GM21515 (cell line): ENCODE results near the gene PCDH19.

Experiments used
- ATAC-seq: cut with Tn5 transposase; IDR thresholded peaks from one replicate; pipeline ENCODE4 v1.9.1; 2021; ENCODE audit not compliant: unreplicated experiment

PCDH19 gene

DNA sequence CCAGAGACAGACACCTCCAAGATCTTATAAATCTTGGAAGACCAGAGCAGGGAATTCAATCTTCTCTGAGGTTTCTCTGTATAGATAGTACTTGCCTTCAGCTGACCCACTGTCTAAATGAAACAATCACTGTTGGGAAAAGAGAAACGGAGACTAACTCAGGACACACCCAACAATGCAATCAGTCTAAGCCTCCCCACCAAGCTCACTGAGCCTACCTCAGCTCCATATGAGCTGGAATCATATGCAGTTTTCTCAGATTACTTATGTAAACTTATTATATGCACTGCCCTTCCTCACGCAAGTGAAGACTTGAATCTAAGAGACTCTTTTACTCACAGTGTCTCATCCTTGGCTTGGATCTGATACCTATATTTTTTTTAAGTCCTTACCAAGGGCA, 110.5 kb downstream of the PCDH19 start:
- ATAC-seq: no peak

GRCh38 chrX:100297728-100298127, 112.3 kb downstream of the PCDH19 start:
- no peak for ATAC-seq

GRCh38 chrX:100296183-100296753, 113.8 kb downstream of the PCDH19 start:
- no peak for ATAC-seq

DNA sequence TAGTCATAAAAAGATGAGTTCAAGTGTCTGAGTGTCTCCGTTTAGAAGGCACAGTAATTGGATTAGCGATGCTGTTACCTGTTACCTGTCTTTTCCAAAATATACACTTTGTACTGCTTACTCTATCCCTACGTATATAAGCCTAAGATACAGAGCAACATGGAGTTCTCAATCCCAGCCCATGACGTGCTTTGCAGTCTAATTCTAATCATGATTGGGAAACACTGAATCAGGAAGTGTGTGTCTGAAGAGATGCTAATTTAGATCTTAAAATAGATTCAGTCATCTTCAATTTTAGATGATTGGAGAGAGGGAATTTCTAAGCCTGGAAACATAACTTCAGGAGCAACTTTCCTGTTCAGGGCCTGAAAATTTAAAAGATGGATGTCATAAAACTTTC, 115.1 kb downstream of the PCDH19 start:
- no peak for ATAC-seq

DNA sequence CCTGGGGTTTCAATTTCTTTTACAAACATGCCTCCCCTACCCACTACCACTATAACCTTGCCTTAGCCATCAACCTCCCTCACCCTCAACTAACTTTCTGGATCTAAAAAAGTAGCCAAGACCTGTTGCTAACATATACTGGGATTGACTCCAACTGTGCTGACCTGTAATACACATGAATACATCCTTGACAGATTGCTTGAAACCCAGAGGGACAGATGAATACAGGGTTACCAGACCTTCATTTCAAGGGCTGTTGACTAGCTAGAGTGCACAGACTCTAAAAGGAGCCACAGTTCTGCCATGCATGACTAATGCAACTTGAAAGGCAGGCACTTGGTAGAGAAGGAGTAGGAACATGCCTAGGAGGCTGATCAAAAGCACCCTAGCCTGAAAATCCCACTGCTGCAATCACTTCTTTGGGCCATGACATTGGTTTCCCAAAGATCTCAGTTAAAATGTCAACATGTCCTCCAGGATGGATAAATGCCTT, 121.0 kb downstream of the PCDH19 start:
- no peak for ATAC-seq

DNA sequence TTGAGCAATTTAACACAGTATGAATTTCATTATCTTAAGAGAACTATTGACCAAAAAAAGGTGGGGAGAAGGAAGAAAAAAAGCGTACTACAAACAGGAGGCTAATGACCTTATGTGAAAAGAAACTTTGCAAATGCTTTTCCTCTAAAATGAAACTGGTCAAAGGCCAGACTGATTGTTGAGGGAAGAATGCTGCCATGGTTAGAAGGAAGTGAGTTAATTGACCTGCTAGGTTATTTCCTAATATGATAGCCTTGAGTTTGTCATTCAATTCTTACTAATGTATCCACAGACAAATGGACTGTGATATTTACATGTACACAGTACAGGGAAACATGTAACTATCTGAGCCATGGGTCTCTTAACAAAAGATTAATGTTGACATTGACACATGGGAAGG, 132.8 kb downstream of the PCDH19 start:
- ATAC-seq: no peak

- no peak for ATAC-seq
Observed at GRCh38 chrX:100274916-100275315, 135.2 kb downstream of the PCDH19 start.

DNA sequence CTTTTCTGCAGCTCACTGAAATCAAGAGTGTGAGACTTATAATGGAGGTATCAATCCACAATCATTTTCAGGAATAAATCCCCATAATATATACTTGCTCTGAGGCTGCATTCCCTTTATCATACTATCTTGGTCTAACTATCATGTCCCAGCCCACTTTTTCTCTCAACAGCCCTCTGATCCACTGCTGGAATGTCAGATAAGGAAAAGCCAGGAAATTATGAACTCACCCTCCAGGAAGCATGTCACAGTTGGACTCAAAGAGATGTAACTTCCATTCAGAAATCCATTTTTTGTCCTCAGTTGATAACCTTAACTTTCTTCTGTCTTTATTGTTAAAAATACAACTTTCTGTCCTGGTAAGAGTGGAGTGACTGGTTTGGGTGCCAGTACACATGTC, 144.9 kb downstream of the PCDH19 start:
- ATAC-seq: no peak

DNA sequence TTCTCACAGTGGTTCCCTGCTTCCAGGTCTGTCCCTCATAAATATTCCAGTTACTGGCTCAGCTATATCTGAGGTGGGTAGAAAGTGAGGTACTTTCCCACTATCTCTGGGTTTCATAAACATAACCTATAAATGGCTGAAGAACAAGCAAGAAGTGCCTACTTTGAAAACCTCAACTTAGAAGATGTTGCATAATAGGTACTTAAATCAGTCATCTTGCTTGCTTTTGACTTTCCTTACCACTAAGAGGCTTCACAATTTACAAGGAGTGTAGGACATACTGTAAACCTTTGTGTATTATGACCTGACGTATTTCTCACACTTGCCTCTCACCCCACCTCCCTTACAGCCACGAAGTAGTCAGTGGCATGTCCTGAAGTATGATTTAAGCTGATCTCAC, 145.9 kb downstream of the PCDH19 start:
- no peak for ATAC-seq

- ATAC-seq: no peak
Observed at GRCh38 chrX:100263650-100264049, 146.4 kb downstream of the PCDH19 start.

DNA sequence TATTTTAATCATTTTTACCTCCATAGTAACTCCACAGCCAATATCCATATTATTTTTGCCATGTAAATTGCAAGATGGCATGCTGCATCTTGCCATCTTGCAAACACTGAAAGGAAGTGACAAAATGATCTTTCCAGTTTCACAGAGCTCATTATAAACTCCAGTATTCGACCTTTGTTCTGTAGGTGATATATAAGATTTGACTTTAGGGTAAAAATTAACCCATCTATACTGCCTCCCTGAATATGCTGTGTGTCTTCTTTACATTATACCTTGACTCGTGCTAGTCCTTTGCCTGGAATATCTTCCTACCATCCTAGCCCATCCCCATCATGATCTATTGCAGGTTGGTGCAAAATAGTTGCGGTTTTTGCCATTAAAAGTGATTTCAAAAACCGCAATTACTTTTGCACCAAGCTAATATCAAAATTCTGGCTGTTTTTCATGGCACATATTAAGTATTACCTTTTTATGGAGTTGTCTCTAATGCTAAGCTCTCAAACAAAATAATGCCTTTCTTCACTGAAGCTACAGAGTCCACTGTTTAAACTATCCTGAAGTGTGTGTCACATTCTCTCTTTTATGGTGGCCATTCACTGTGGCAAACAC, 161.1 kb downstream of the PCDH19 start:
- ATAC-seq: no peak

DNA sequence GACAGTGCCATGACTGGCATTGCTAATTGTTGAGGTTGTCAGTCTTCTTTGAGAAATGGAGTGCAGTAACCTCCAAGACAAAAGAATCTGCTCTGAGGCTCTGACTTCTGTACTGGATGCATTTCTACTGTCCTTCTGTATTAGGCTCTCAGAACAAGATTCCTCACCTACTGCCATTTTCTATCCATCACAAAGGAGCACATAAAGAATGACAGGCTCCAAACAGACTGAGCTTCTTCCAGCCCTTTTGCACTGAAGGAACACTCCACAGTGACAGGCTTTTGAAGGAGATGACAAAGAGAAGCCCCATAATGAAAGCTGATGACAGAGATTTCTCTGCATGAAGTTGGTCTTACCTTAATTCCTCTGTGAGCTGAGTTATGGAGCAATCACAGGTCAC, 162.2 kb downstream of the PCDH19 start:
- ATAC-seq: no peak

- no peak for ATAC-seq
Observed at GRCh38 chrX:100244681-100245080, 165.4 kb downstream of the PCDH19 start.
